ENCODE results near the gene PCSK5. TPM values are rescaled to one million over a fixed set of nuclear protein-coding genes. Genes with fewer than 3 reads are reported as not detected.

PCSK5 gene
- total and polyA plus RNA-seq, 2 of the 8 experiments (the other 6 are each of a cell fraction or from before 2014, with no cell fraction given), result 5.5 to 10.7 TPM

- Histone ChIP-seq H2BK120ac (replicated peaks; ENCODE audit: low read depth, low read length) (no peak overlapping the region), H3K27ac (ENCODE audit: low read depth, low read length) (no peak overlapping the region), H3K4me3 (ENCODE audit: extremely low read depth in 1 of 4, insufficient read depth in 2 of 4, low read depth in 3 of 4, low read length in 4 of 4) (no peak overlapping the region), H3K14ac (ENCODE audit: insufficient read length) (no peak overlapping the region), H3K4me2 (ENCODE audit: insufficient read depth in 1 of 2, low read depth in 2 of 2, low read length in 2 of 2) (no peak overlapping the region), H4K5ac (ENCODE audit: insufficient read length, low read depth, low read length) (no peak overlapping the region), H4K20me1 (replicated peaks in 1 of 2; ENCODE audit: control insufficient read depth in 1 of 2, insufficient read depth in 2 of 2, low read length in 2 of 2) (no peaks in the 10 kb centered on the region), H2BK5ac (ENCODE audit: low read depth, low read length) (no peak overlapping the region), H3K79me2 (ENCODE audit: control insufficient read depth in 1 of 2, insufficient read depth in 2 of 2, low read length in 2 of 2) (no peaks in the 10 kb centered on the region), H3K79me1 (ENCODE audit: low read depth, low read length) (no peaks in the 10 kb centered on the region), H3K9me3 (ENCODE audit: insufficient read depth in 2 of 2, low read depth in 1 of 2, low read length in 1 of 2) (no peaks in the 10 kb centered on the region), H3K23me2 (ENCODE audit: low read depth, low read length) (no peaks in the 10 kb centered on the region), H3K4ac (replicated peaks; ENCODE audit: insufficient read length, low read depth, low read length) (no peak overlapping the region), H3K56ac (replicated peaks; ENCODE audit: insufficient read length, low read depth, low read length) (no peak overlapping the region), H4K8ac (ENCODE audit: extremely low read depth, insufficient read depth, low read length) (no peak overlapping the region), H4K91ac (replicated peaks; ENCODE audit: insufficient read length, low read length) (no peak overlapping the region), H3K36me3 (ENCODE audit: control insufficient read depth in 2 of 4, insufficient read depth in 4 of 4, low read length in 3 of 4) (no peaks in the 10 kb centered on the region; a peak in 2 of 8 replicates), H2AK5ac (ENCODE audit: low read depth, low read length) (no peak overlapping the region), H2AFZ (ENCODE audit: low read length) (no peak overlapping the region), H3K4me1 (replicated peaks in 1 of 4; ENCODE audit: control insufficient read depth in 3 of 4, insufficient read depth in 4 of 4, low read length in 3 of 4) (no peaks in the 10 kb centered on the region), H2BK15ac (ENCODE audit: low read length) (no peak overlapping the region), H2BK12ac (ENCODE audit: low read depth, low read length) (no peak overlapping the region), H3K27me3 (replicated peaks in 1 of 4; ENCODE audit: control insufficient read depth in 3 of 4, extremely low read depth in 1 of 4, insufficient read depth in 3 of 4, low read length in 3 of 4) (no peaks in the 10 kb centered on the region), H3K18ac (ENCODE audit: extremely low read depth, low read length) (no peak overlapping the region), H2BK20ac (ENCODE audit: low read length) (no peak overlapping the region), H3K9ac (replicated peaks in 1 of 4; ENCODE audit: extremely low read depth in 1 of 4, low read depth in 3 of 4, low read length in 3 of 4) (no peak overlapping the region), H3K23ac (ENCODE audit: insufficient read length) (no peak overlapping the region)
- FAIRE-seq (no peak), DNase-seq (ENCODE audit: low read depth in 1 of 2, low spot score in 2 of 2) (no peak)
- WGBS, 2 experiments (ENCODE audit: extremely low coverage in 1 of 2, insufficient coverage in 1 of 2, insufficient read length in 1 of 2, insufficient replicate concordance in 2 of 2, low coverage in 1 of 2, low lambda C conversion rate in 2 of 2, missing lambda C conversion rate in 1 of 2), result 83% methylated on average over 5 of the region's 5 CpGs; no CpG with 5 or more reads in 1 of the 2 experiments
- POLR2A ChIA-PET (ENCODE audit: partially characterized antibody), result no interaction called here
- TF ChIP-seq ASH2L (IDR thresholded peaks at IDR 0.05; ENCODE audit: low read length) (no peak), SP4 (IDR thresholded peaks at IDR 0.05; ENCODE audit: low read length) (no peak), HDAC2 (IDR thresholded peaks at IDR 0.05; ENCODE audit: borderline replicate concordance in 1 of 2, low read depth in 2 of 2, low read length in 2 of 2) (no peak)
- CTCF ChIA-PET (ENCODE audit: partially characterized antibody), result interaction anchor here (1.6 kb wide), 1 partner anchor 202 kb away, joined by 4 read pairs; no protein-coding TSS in a partner anchor
Measured at GRCh38 chr9:76181781-76182180, 291.3 kb downstream of the PCSK5 start.
